ENCODE data around the gene EVX2. TPM values are rescaled to one million over a fixed set of nuclear protein-coding genes. Genes with fewer than 3 reads are reported as not detected.

EVX2 gene
- total RNA-seq, 2 experiments from 2014 or later, result not detected

GRCh38 chr2:176096986-176097819, 13.4 kb upstream of the EVX2 start:
- peak overlapping the region; percentile 51 for H3K4me3 Mint-ChIP-seq
- no peaks in the 10 kb centered on the region for H3K36me3 Mint-ChIP-seq (ENCODE audit: low read depth)
- peaks cover 80% of the 10 kb centered on the region for H3K27me3 Mint-ChIP-seq (ENCODE audit: low read depth)
- CTCF ChIA-PET, result interaction anchor here (0.6 to 4.1 kb wide), 20 partner anchors 8 to 994 kb away, joined by 3 to 49 read pairs (median 4); partner anchors contain the start of genes EVX2 and HOXD11
- intact Hi-C loops (cut with micrococcal nuclease), result loop anchor here (1.0 to 5.0 kb wide), 8 partner anchors 14 to 1397 kb away; partner anchors contain the start of genes EVX2 and LNPK
- peak; percentile 70 for DNase-seq
- H3K9me3 Mint-ChIP-seq, result peaks cover 1% of the 10 kb centered on the region
- peaks cover 22% of the 10 kb centered on the region for H3K4me1 Mint-ChIP-seq (ENCODE audit: low read depth)
- H3K27ac Mint-ChIP-seq, result no peak overlapping the region

- H3K4me3 Mint-ChIP-seq, result peak overlapping the region; percentile 20
- peaks cover 1% of the 10 kb centered on the region for H3K9me3 Mint-ChIP-seq
- intact Hi-C loops (cut with micrococcal nuclease), result loop anchor here (2.0 to 5.0 kb wide), 4 partner anchors 14 to 846 kb away; partner anchors contain the start of genes EVX2 and LNPK
- no peaks in the 10 kb centered on the region for H3K36me3 Mint-ChIP-seq (ENCODE audit: low read depth)
- no peak overlapping the region for H3K27ac Mint-ChIP-seq
- peaks cover 81% of the 10 kb centered on the region for H3K27me3 Mint-ChIP-seq (ENCODE audit: low read depth)
- peaks cover 26% of the 10 kb centered on the region for H3K4me1 Mint-ChIP-seq (ENCODE audit: low read depth)
- DNase-seq, result no peak
- CTCF ChIA-PET, result interaction anchor here (0.5 to 4.1 kb wide), 14 partner anchors 11 to 1068 kb away, joined by 3 to 49 read pairs (median 4); no protein-coding TSS in a partner anchor
These were observed 12.7 kb upstream of the EVX2 start for GRCh38 chr2:176096243-176096985.

GRCh38 chr2:176095421-176095820, 11.7 kb upstream of the EVX2 start:
- intact Hi-C loops (cut with micrococcal nuclease), result loop anchor here (2.0 to 5.0 kb wide), 2 partner anchors 15 to 783 kb away; no protein-coding TSS in a partner anchor
- DNase-seq, result no peak
- H3K9me3 Mint-ChIP-seq, result peaks cover 1% of the 10 kb centered on the region
- H3K27me3 Mint-ChIP-seq (ENCODE audit: low read depth), result peaks cover 81% of the 10 kb centered on the region
- CTCF ChIA-PET, result interaction anchor here (1.5 to 4.1 kb wide), 6 partner anchors 22 to 844 kb away, joined by 3 to 49 read pairs (median 6); no protein-coding TSS in a partner anchor
- H3K27ac Mint-ChIP-seq, result no peak overlapping the region
- H3K4me1 Mint-ChIP-seq (ENCODE audit: low read depth), result peaks cover 26% of the 10 kb centered on the region
- H3K36me3 Mint-ChIP-seq (ENCODE audit: low read depth), result no peaks in the 10 kb centered on the region
- H3K4me3 Mint-ChIP-seq, result no peak overlapping the region

GRCh38 chr2:176094349-176094748, 10.6 kb upstream of the EVX2 start:
- Mint-ChIP-seq H3K36me3 (ENCODE audit: low read depth) (no peaks in the 10 kb centered on the region), H3K27me3 (ENCODE audit: low read depth) (peaks cover 84% of the 10 kb centered on the region), H3K4me1 (ENCODE audit: low read depth) (peaks cover 26% of the 10 kb centered on the region), H3K9me3 (peaks cover 1% of the 10 kb centered on the region), H3K27ac (no peak overlapping the region), H3K4me3 (no peak overlapping the region)
- CTCF ChIA-PET, result interaction anchor here (0.7 to 1.4 kb wide), 6 partner anchors 9 to 495 kb away, joined by 3 to 4 read pairs (median 3); no protein-coding TSS in a partner anchor
- intact Hi-C loops (cut with micrococcal nuclease), result loop anchor here (2.0 kb wide), 1 partner anchor 16 kb away; no protein-coding TSS in a partner anchor
- DNase-seq, result no peak

DNA sequence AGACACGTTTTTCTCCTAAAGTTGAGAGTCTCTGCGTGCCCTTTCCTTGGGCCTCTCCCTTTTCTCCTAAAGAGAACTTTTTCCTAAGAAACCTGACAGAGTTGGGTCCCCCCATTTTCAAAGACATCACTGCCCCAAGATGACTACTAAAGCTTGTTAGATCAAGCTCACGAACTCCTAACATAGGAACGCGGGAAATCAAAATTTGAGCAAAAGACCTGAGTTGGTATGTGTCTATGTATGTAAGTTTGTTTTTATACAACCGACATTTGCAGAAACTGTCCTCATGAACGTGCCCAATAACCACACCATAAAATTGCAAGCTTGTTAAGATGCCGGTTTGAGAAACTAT, 10.1 kb upstream of the EVX2 start:
- H3K27me3 Mint-ChIP-seq (ENCODE audit: low read depth), result peaks cover 84% of the 10 kb centered on the region
- H3K4me3 Mint-ChIP-seq, result no peak overlapping the region
- intact Hi-C loops (cut with micrococcal nuclease), result loop anchor here (2.0 kb wide), 1 partner anchor 17 kb away; no protein-coding TSS in a partner anchor
- H3K9me3 Mint-ChIP-seq, result peaks cover 1% of the 10 kb centered on the region
- CTCF ChIA-PET, result interaction anchor here (0.7 to 1.4 kb wide), 5 partner anchors 8 to 404 kb away, joined by 3 to 4 read pairs (median 3); no protein-coding TSS in a partner anchor
- H3K27ac Mint-ChIP-seq, result no peak overlapping the region
- H3K4me1 Mint-ChIP-seq (ENCODE audit: low read depth), result peaks cover 26% of the 10 kb centered on the region
- no peaks in the 10 kb centered on the region for H3K36me3 Mint-ChIP-seq (ENCODE audit: low read depth)
- DNase-seq, result no peak

DNA sequence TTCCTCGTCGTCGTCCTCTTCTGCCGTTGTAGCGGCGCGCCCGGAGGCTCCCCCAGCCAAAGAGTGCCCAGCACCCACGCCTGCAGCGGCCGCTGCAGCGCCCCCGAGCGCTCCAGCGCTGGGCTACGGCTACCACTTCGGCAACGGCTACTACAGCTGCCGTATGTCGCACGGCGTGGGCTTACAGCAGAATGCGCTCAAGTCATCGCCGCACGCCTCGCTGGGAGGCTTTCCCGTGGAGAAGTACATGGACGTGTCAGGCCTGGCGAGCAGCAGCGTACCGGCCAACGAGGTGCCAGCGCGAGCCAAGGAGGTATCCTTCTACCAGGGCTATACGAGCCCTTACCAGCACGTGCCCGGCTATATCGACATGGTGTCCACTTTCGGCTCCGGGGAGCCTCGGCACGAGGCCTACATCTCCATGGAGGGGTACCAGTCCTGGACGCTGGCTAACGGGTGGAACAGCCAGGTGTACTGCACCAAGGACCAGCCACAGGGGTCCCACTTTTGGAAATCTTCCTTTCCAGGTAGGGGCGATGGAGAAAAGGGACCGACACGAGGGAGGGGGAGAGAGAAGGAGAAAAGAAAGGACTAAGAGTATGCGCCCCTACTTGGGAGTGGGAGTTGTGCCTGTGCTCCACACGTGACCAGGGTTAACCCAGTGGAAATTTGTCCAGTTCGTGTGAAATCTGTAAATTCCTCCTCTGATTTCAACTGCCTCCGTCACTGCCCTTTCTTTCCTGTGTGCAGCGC, 9.6 kb upstream of the EVX2 start:
- CTCF ChIA-PET, result interaction anchor here (0.8 to 1.4 kb wide), 4 partner anchors 28 to 403 kb away, joined by 3 to 4 read pairs (median 3); no protein-coding TSS in a partner anchor
- H3K36me3 Mint-ChIP-seq (ENCODE audit: low read depth), result no peaks in the 10 kb centered on the region
- H3K4me1 Mint-ChIP-seq (ENCODE audit: low read depth), result peaks cover 27% of the 10 kb centered on the region
- no peak overlapping the region for H3K27ac Mint-ChIP-seq
- intact Hi-C loops (cut with micrococcal nuclease), result no loop called here
- no peak for DNase-seq
- peaks cover 1% of the 10 kb centered on the region for H3K9me3 Mint-ChIP-seq
- no peak overlapping the region for H3K4me3 Mint-ChIP-seq
- peaks cover 85% of the 10 kb centered on the region for H3K27me3 Mint-ChIP-seq (ENCODE audit: low read depth)

GRCh38 chr2:176092270-176093144, 8.7 kb upstream of the EVX2 start, which contains the start of gene HOXD13:
TSS of gene HOXD13 (plus strand) at chr2:176092721. CDS start at chr2:176092891, 170 bp downstream.
- intact Hi-C loops (cut with micrococcal nuclease), result no loop called here
- Mint-ChIP-seq H3K9me3 (peaks cover 1% of the 10 kb centered on the region), H3K27me3 (ENCODE audit: low read depth) (peaks cover 85% of the 10 kb centered on the region), H3K4me3 (peak within 1 kb of the TSS; percentile 7), H3K4me1 (ENCODE audit: low read depth) (peaks cover 25% of the 10 kb centered on the region), H3K27ac (no peak within 1 kb of the TSS), H3K36me3 (ENCODE audit: low read depth) (no peaks in the 10 kb centered on the region)
- CTCF ChIA-PET, result no interaction called here
- DNase-seq, result no peak

DNA sequence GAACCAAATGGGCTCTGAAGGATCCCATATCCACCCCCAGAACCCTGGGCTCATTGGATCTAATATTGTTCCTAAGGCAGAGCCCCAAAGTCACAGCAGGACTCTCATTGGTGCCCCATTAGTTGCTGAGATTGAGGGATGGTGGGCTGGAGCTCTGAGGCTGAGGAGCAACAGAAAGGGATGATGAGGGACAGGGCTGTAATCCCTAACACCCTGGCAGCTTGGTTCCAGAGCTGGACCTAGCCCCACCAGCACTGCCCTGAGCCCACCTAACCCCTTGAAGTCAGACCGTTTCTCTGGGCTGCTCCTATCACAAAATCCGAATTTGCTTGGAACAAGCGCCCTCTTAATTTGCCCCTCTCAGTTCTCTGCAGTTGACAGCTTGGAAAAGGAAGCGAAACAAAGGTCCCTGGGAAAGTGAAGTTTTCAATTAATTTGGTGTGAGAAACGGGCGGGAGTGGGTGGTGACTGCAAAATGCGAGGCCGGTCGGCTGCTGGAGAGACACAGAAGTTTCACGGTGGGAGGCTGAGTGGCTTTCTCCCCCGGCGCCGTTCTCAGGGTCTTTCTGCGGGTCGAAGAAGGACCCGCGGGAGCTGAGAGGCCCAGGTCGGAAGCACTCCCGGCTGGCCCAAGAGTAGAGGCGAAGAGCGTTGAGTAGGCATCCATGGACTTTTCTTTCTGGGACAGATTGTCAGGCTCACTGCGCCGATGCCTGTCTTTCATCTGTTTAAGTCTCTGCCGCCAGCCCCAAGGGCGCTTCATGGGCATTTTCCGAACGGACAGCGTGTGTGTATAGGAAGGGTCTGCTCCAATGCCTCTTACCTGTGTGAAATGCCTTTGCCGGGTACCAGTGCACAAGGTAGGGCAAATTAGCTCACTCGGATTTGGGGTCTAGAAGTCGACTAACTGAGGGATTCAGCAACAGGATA, 7.8 kb upstream of the EVX2 start:
- peaks cover 4% of the 10 kb centered on the region for H3K9me3 Mint-ChIP-seq
- intact Hi-C loops (cut with micrococcal nuclease), result no loop called here
- peak overlapping the region; percentile 7 for H3K4me3 Mint-ChIP-seq
- CTCF ChIA-PET, result interaction anchor here (0.6 kb wide), 1 partner anchor 10 kb away, joined by 4 read pairs; no protein-coding TSS in a partner anchor
- no peak for DNase-seq
- H3K4me1 Mint-ChIP-seq (ENCODE audit: low read depth), result peaks cover 17% of the 10 kb centered on the region
- no peak overlapping the region for H3K27ac Mint-ChIP-seq
- peaks cover 87% of the 10 kb centered on the region for H3K27me3 Mint-ChIP-seq (ENCODE audit: low read depth)
- peaks cover 1% of the 10 kb centered on the region for H3K36me3 Mint-ChIP-seq (ENCODE audit: low read depth)

- H3K9me3 Mint-ChIP-seq, result peaks cover 4% of the 10 kb centered on the region
- H3K27ac Mint-ChIP-seq, result no peak overlapping the region
- intact Hi-C loops (cut with micrococcal nuclease), result no loop called here
These were observed 7.1 kb upstream of the EVX2 start for GRCh38 chr2:176090862-176091261.

GRCh38 chr2:176089843-176090395, 6.2 kb upstream of the EVX2 start:
- CTCF ChIA-PET, result interaction anchor here (0.9 kb wide), 1 partner anchor 221 kb away, joined by 5 read pairs; no protein-coding TSS in a partner anchor
- intact Hi-C loops (cut with micrococcal nuclease), result loop anchor here (2.0 to 5.0 kb wide), 2 partner anchors 32 to 723 kb away; partner anchors contain the start of gene HOXD9
- H3K9me3 Mint-ChIP-seq, result peaks cover 4% of the 10 kb centered on the region
- H3K36me3 Mint-ChIP-seq (ENCODE audit: low read depth), result peaks cover 1% of the 10 kb centered on the region
- peaks cover 89% of the 10 kb centered on the region for H3K27me3 Mint-ChIP-seq (ENCODE audit: low read depth)
- DNase-seq, result no peak
- H3K4me1 Mint-ChIP-seq (ENCODE audit: low read depth), result peaks cover 16% of the 10 kb centered on the region
- no peak overlapping the region for H3K4me3 Mint-ChIP-seq
- no peak overlapping the region for H3K27ac Mint-ChIP-seq

More at GRCh38 chr2:176090862-176091261, 7.1 kb upstream of the EVX2 start:
- Mint-ChIP-seq H3K4me3 (no peak overlapping the region), H3K36me3 (ENCODE audit: low read depth) (peaks cover 1% of the 10 kb centered on the region), H3K4me1 (ENCODE audit: low read depth) (peaks cover 16% of the 10 kb centered on the region), H3K27me3 (ENCODE audit: low read depth) (peaks cover 88% of the 10 kb centered on the region)
- no peak for DNase-seq
- CTCF ChIA-PET, result no interaction called here

All from activated naive CD4-positive, alpha-beta T cell treated with anti-CD3 and anti-CD28 coated beads for 36 hours (primary cell).